Medulla oblongata (tissue), 1 donor: ENCODE measurements around the gene MTX1.
"Not testable (repeated sequence)": the region's sequence is repeated elsewhere in the genome, so short reads cannot be mapped to it uniquely, and the experiment has no call there.

Source experiments
- DNase-seq: peaks from one replicate; pipeline ENCODE4 v3.0.0-alpha.2; 2015; ENCODE audit errors: extremely low spot score

The MTX1 gene

DNA sequence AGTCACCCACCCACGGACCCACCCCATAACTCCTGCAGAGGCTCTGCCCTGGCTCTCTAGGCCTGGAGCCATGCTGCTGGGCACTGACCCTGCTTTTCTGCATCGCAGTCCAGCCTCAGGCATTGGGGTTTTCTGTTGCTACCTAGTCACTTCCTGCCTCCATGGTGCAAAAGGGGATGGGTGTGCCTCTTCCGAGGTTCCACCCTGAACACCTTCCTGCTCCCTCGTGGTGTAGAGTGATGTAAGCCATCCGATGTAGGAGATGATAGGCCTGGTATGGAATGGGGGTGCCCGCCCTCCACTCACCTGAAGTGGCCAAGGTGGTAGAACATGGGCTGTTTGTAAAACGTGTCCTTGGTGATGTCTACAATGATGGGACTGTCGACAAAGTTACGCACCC is 26.9 kb downstream of the MTX1 start:
- DNase-seq, result not testable (repeated sequence)

DNA sequence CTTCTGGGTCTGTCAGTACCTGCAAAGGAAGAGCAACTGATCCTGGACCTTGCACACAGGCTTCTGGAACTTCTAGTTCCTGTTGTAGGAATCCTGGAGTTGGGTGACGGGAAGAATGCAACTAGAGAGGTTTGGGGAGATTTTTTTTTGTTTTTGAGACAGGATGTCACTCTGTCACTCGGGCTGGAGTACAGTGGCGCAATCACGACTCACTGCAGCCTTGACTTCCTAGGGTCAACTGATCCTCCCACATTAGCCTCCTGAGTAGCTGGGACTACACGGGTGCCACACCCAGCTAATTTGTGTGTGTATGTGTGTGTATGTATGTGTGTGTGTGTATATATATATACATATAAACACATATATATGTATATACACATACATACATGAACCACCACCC is 28.0 kb downstream of the MTX1 start:
- no peak for DNase-seq

DNA sequence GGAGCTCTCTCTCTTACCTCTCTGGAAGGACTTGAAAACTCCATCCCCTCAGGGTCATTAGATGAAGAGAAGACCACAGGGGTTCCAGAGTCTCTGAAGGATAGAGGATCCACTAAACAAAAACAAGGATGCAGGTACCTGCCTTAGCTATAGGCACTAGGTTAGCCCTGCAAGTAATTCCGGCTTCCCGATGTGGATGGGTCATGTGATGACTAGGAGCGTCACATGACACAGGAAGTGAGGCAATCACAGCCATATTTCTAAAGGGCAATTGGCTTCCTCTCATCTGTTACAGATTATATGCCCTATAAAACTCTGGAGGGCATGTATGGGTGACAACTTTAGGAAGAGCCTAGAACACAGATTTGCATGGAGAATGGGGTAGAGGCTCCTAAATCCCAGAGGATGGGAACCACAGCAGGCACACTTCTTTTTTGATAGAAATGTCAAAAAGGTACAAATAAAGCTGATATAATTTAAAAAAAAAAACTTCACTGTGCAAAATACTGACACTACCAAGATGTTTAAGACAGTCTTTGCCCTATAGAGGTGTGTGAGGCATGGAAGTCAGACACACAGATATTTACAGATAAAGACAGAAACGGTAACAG is 32.7 kb downstream of the MTX1 start:
- peak; percentile 94 for DNase-seq

DNA sequence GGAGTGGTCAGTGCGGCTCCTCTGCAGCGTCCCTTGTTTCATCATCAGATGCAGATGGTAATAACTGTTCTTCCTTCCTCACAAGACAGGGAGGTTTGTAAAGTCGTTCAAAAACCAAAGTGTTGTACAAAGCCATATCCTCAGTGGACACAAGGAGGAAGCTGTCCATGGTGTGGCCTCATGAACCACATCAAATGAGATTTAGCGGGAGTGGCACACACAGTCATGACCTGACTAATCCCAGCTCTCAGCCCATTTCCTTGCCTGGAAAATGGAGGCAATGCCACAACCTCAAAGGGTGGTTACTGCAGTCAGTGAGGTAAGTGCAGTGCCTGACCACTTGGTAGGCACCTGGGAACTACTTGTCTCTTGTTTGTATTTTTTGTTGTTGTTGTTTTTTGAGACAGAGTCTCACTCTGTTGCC is 33.4 kb downstream of the MTX1 start:
- DNase-seq, result no peak

GRCh38 chr1:155242805-155243358 is 34.4 kb downstream of the MTX1 start:
- no peak for DNase-seq

GRCh38 chr1:155244368-155245162 is 36.1 kb downstream of the MTX1 start:
- DNase-seq, result peak; percentile 100

DNA sequence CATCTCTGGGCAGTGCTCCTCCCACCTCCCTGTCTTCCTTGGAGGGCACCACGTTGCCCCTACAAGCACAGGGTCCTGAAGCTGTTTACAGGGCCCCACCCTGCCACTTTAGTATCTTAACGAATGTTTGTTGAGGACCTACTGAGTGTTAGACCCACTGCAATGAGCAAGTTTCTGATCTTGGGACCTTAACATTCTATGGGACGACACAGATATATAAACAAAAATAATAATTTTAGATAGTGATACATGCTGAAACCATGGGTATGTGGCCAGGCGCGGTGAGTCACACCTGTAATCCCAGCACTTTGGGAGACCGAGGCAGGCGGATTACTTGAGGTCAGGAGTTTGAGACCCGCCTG is 36.6 kb downstream of the MTX1 start:
- no peak for DNase-seq

GRCh38 chr1:155246796-155247195 is 38.3 kb downstream of the MTX1 start:
- DNase-seq, result not testable (repeated sequence)

DNA sequence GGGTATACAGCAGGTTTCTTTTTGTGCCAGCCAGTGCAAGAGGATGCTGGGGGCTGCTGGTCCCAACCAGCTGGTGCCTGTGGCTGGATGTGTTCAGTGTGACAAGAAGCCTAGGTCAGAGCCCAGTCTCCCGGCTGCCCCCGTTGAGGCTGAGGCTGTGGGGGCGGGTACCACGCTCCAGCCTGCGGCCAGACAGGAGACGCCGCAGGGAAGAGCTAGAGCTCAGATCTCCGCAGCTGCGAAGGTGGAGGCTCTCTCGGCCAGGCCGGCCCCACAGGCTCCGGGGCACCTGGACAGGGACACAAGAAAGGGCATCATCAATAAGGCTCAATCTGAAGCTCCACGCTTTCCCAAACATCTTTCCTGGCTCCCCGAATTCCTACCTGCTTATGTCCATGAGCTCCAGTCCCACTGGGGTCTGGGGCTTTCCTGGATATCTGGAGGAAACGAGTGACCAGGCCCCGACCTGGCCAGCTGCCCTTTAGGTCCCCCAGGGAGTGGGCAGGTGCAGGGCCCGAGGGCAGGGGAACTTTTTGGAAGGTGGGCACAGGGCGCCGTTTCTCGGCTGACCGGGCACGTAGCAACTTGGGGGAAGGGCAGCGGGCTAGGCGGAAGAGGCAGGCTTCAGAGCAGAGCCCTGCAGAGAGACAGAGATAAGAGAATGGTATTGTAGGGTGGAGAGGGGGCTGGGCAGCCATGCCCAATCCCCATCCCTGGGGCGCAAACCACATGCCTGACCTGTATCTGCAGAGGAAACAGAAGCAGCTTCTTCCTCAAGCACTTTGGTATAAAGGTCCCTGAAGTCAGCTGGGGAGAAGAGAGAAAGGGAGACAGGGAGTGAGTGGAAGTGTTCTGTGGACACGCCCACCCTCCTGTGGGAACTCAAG is 39.4 kb downstream of the MTX1 start:
- DNase-seq, result no peak

GRCh38 chr1:155250246-155250632 is 41.7 kb downstream of the MTX1 start:
- DNase-seq, result no peak

- peak; percentile 96 for DNase-seq
These were observed 42.3 kb downstream of the MTX1 start for GRCh38 chr1:155250633-155251449.

DNA sequence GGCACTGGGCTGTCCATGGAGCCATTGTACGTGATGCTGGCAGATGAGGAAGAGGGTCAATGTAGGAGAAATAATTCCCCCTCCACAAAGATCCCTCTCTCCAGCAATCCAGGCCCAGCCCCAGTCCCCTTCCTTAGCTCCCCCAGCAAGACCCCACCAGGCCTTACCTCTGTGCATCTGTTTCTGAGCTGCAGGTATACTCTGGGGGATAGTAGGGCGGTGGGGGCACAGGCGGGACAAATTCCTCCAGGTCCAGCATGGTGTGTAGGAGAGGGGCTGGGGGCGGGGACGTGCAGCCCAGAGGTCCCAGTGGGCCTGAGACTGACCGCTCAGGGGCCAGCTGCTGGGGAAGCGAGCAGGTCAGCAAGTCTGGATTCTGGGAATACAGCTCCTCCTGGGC is 43.1 kb downstream of the MTX1 start:
- DNase-seq, result no peak

GRCh38 chr1:155253208-155253607 is 44.7 kb downstream of the MTX1 start:
- no peak for DNase-seq

DNA sequence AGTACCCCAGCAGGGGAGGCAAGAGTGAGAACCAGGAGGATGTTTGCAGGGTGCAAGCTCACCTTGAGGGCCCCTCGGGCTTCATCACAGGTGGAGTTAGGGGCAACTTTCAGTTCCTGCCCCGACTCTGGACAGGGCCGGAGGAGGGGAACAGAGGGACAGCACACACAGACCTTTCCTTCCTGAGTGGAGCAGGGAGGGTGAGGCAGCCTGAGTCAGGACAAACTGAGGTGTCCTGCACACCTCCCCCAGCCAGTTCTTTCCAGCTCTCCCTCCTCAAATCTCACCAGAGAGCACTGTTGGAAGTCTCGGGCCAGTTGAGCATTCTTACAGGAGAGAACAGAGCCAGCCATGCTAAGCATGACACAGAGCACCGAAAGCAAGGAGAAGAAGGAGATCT is 45.3 kb downstream of the MTX1 start:
- DNase-seq, result no peak

DNA sequence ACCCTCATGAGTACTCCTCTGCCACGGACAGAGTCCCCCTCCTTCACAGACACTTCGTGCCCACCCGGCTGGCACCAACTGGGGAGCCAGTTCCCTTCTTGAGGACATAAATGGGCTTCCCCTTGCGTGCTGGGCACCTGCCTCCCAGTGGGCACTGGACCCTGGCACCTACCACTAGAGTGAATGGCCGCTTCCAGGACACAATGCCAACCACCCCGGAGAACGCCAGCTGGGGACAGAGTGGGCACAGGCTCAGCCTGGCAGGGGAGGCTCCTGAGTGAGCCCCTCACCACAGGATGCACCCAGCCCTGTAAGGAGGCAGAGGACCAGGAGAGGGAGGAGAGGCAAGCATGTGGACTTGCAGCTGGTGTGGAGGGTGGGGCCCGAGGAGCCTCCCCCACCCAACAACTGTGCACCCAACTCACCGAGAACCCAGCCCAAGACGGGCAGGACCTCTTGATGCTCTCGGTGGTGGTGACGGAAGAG is 45.8 kb downstream of the MTX1 start:
- DNase-seq, result no peak

DNA sequence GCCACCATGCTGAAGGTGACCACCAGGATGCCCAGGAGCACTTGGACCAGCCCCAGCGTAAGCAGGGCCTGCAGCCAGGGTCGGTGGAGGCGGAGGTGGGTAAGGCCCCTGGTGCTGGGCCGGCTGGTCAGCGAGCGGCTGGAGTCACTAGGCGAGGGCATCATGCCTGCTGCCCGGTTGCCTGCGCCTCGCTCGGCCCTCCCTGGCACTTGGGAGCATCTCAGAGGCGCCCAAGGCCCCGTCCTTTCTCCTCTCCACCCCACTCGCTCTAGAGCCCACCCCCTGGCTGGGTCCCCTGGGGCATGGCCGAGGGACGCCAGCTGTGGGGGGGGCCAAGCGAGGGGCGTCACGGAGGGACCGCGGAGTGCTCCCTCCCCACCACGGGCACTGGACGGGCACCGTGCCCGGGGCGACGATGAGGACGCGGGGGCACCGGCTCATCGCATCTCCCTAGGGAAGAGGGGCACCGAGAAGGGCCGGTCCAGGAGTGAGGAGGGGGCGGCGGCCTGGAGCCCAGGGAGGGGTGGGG is 46.3 kb downstream of the MTX1 start:
- DNase-seq, result no peak

- peak; percentile 91 for DNase-seq
These were observed 46.9 kb downstream of the MTX1 start, which contains the start of gene ENTREP3 for GRCh38 chr1:155255243-155256007. Gene ENTREP3, minus strand, starts transcription at chr1:155255483. Its CDS starts 606 bp downstream, at chr1:155254877.

GRCh38 chr1:155256058-155256852 is 47.8 kb downstream of the MTX1 start:
- DNase-seq, result no peak

GRCh38 chr1:155260276-155260675 is 51.8 kb downstream of the MTX1 start:
- no peak for DNase-seq
